Karpas-422 (cell line): ENCODE data around the gene KSR2. TPM values are rescaled to one million over a fixed set of nuclear protein-coding genes. Genes with fewer than 3 reads are reported as not detected.

Source experiments
- DNase-seq: peaks from one replicate; pipeline ENCODE4 v3.0.0-alpha.2; 2015
- H2AFZ ChIP-seq: fragments of 200-600 bp; sonication (generic); 2 replicates; pipeline ENCODE4 v1.6.1; 2014; ENCODE audit warnings: antibody characterized with exemption, low read length, mixed read lengths
- H3K27ac ChIP-seq: fragments of 200-600 bp; sonication (generic); 2 replicates; pipeline ENCODE4 v1.5.1; 2014; ENCODE audit warnings: mild to moderate bottlenecking, low read length, moderate library complexity
- H3K27me3 ChIP-seq: fragments of 200-600 bp; sonication (generic); 2 replicates; pipeline ENCODE4 v1.6.1; 2014; ENCODE audit warnings: low read length, mixed read lengths
- H3K36me3 ChIP-seq: fragments of 200-600 bp; sonication (generic); 2 replicates; pipeline ENCODE4 v1.6.1; 2014; ENCODE audit warnings: low read length, mixed read lengths; ENCODE audit not compliant: insufficient read depth
- H3K4me1 ChIP-seq: fragments of 200-600 bp; sonication (generic); 2 replicates; pipeline ENCODE4 v1.6.1; 2014; ENCODE audit warnings: mild to moderate bottlenecking, low read length, mixed read lengths
- H3K4me2 ChIP-seq: fragments of 200-600 bp; sonication (generic); 2 replicates; pipeline ENCODE4 v1.6.1; 2014; ENCODE audit warnings: low read length, low read depth, mild to moderate bottlenecking; ENCODE audit not compliant: poor library complexity, severe bottlenecking
- H3K4me3 ChIP-seq: fragments of 200-600 bp; sonication (generic); 2 replicates; pipeline ENCODE4 v1.5.1; 2014; ENCODE audit warnings: mild to moderate bottlenecking, antibody characterized with exemption, low read length, mixed read lengths
- H3K79me2 ChIP-seq: fragments of 200-600 bp; sonication (generic); 2 replicates; pipeline ENCODE4 v1.6.1; 2014; ENCODE audit warnings: mild to moderate bottlenecking, low read length, mixed read lengths
- H3K9ac ChIP-seq: fragments of 200-600 bp; sonication (generic); 2 replicates; pipeline ENCODE4 v1.6.0; 2014; ENCODE audit warnings: low read length
- H3K9me2 ChIP-seq: fragments of 200-600 bp; sonication (generic), shearing (Covaris generic); replicated peaks from 2 replicates; pipeline ENCODE4 v1.6.0; 2014; ENCODE audit warnings: mild to moderate bottlenecking, low read length, moderate library complexity; ENCODE audit not compliant: insufficient read depth
- H3K9me3 ChIP-seq: fragments of 300-700, 200-600 bp; sonication (generic); 2 replicates; pipeline ENCODE4 v1.6.1; 2014; ENCODE audit warnings: low read length, mixed read lengths
- H4K20me1 ChIP-seq: fragments of 200-600 bp; sonication (generic); 2 replicates; pipeline ENCODE4 v1.6.1; 2014; ENCODE audit warnings: mild to moderate bottlenecking, antibody characterized with exemption, low read length, low read depth; ENCODE audit not compliant: insufficient read depth
- total RNA-seq: library from RNA; depleted of rRNA; stranded (reverse); fragments of >200 nt; shearing (Covaris generic); gene quantifications from 2 replicates; pipeline ENCODE4 v1.2.3, GENCODE V29; 2014; ENCODE audit warnings: low replicate concordance

KSR2 gene
- total RNA-seq, 1 experiment from 2014 or later: 0.04 TPM

DNA sequence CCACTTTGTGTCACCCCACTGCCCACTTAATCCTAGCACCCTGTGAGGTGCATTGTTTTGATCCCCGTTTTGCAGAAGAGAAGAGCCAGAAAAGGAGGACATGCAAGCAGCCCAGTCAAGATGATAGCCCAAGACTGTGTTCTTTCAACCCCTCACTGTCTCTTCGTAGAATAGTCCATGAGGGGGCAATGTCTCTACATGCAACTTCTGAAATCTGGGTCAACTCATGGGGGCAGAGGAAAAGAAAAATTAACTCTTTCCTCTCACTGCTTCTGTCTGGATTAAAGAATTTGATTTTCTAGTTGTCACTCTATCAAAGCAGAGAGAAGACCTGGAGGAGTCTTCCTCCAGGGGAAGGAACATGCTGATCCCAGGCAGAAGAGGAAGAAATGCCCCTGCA is 377.8 kb downstream of the KSR2 start:
- no peak overlapping the region for H2AFZ ChIP-seq
- H3K4me2 ChIP-seq: no peak overlapping the region
- no peaks in the 10 kb centered on the region for H3K27me3 ChIP-seq
- no peak for DNase-seq
- H3K27ac ChIP-seq: no peak overlapping the region
- no peaks in the 10 kb centered on the region for H3K79me2 ChIP-seq
- no peak overlapping the region for H3K4me3 ChIP-seq
- no peaks in the 10 kb centered on the region for H4K20me1 ChIP-seq
- no peaks in the 10 kb centered on the region for H3K9me3 ChIP-seq
- H3K9ac ChIP-seq: no peak overlapping the region
- no peaks in the 10 kb centered on the region for H3K9me2 ChIP-seq
- no peaks in the 10 kb centered on the region for H3K36me3 ChIP-seq
- H3K4me1 ChIP-seq: no peaks in the 10 kb centered on the region

- DNase-seq: no peak
- H3K9me3 ChIP-seq: no peaks in the 10 kb centered on the region
- no peaks in the 10 kb centered on the region for H3K79me2 ChIP-seq
- no peak overlapping the region for H3K4me3 ChIP-seq
- H3K4me1 ChIP-seq: no peaks in the 10 kb centered on the region
- H3K27me3 ChIP-seq: no peaks in the 10 kb centered on the region
- no peaks in the 10 kb centered on the region for H3K36me3 ChIP-seq
- no peaks in the 10 kb centered on the region for H3K9me2 ChIP-seq
- H3K9ac ChIP-seq: no peak overlapping the region
- no peak overlapping the region for H3K4me2 ChIP-seq
- H3K27ac ChIP-seq: no peak overlapping the region
- H2AFZ ChIP-seq: no peak overlapping the region
- H4K20me1 ChIP-seq: no peaks in the 10 kb centered on the region
Observed at GRCh38 chr12:117590386-117590785, 378.4 kb downstream of the KSR2 start.

GRCh38 chr12:117589021-117589420 is 379.8 kb downstream of the KSR2 start:
- no peaks in the 10 kb centered on the region for H3K79me2 ChIP-seq
- no peaks in the 10 kb centered on the region for H3K9me3 ChIP-seq
- DNase-seq: no peak
- H3K27me3 ChIP-seq: no peaks in the 10 kb centered on the region
- H3K4me1 ChIP-seq: no peaks in the 10 kb centered on the region
- H3K9ac ChIP-seq: no peak overlapping the region
- H2AFZ ChIP-seq: no peak overlapping the region
- H3K4me2 ChIP-seq: no peak overlapping the region
- no peak overlapping the region for H3K27ac ChIP-seq
- H3K36me3 ChIP-seq: no peaks in the 10 kb centered on the region
- H4K20me1 ChIP-seq: no peaks in the 10 kb centered on the region
- no peaks in the 10 kb centered on the region for H3K9me2 ChIP-seq
- no peak overlapping the region for H3K4me3 ChIP-seq

- no peak overlapping the region for H3K27ac ChIP-seq
- H3K4me1 ChIP-seq: no peaks in the 10 kb centered on the region
- no peaks in the 10 kb centered on the region for H3K9me3 ChIP-seq
- H3K36me3 ChIP-seq: no peaks in the 10 kb centered on the region
- no peak overlapping the region for H3K9ac ChIP-seq
- H3K27me3 ChIP-seq: no peaks in the 10 kb centered on the region
- no peaks in the 10 kb centered on the region for H3K9me2 ChIP-seq
- H3K4me3 ChIP-seq: no peak overlapping the region
- no peak overlapping the region for H2AFZ ChIP-seq
- H3K4me2 ChIP-seq: no peak overlapping the region
- no peaks in the 10 kb centered on the region for H3K79me2 ChIP-seq
- peak; percentile 81 for DNase-seq
- no peaks in the 10 kb centered on the region for H4K20me1 ChIP-seq
Observed at GRCh38 chr12:117587631-117588287, 381.0 kb downstream of the KSR2 start.

DNA sequence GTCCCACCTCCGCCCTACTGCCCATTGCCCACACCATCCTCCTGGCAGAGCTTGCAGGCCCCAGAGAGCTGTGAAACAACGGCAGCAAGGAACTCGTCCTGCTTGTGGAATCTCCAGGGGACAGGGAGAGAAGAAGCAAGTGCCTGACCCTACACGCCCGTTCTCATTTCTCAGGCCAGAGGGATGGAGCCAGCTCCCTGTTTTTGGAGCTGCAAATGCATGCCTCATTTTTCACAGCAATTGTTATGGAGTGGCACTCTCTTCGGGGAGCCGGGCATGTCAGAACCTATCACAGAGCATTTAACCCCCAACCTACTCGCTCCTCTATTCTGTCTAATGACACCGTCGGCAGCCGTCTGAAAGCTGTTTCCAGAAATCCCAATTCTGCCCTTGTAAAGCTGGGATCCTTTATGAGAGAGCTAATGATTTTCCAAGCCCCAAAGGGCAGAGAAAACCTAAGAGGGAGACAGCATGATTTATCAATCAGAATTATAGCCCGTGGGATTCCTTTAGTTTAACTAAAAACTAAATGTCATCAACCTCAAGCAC is 385.0 kb downstream of the KSR2 start:
- H3K9ac ChIP-seq: no peak overlapping the region
- no peak overlapping the region for H2AFZ ChIP-seq
- no peaks in the 10 kb centered on the region for H3K9me3 ChIP-seq
- no peak overlapping the region for H3K27ac ChIP-seq
- H3K27me3 ChIP-seq: no peaks in the 10 kb centered on the region
- no peaks in the 10 kb centered on the region for H3K36me3 ChIP-seq
- no peak for DNase-seq
- H3K4me2 ChIP-seq: no peak overlapping the region
- H3K79me2 ChIP-seq: no peaks in the 10 kb centered on the region
- H3K9me2 ChIP-seq: no peaks in the 10 kb centered on the region
- no peaks in the 10 kb centered on the region for H4K20me1 ChIP-seq
- H3K4me3 ChIP-seq: no peak overlapping the region
- no peaks in the 10 kb centered on the region for H3K4me1 ChIP-seq

- Histone ChIP-seq H3K9ac (no peak overlapping the region), H3K4me1 (no peaks in the 10 kb centered on the region), H3K27me3 (no peaks in the 10 kb centered on the region), H3K36me3 (no peaks in the 10 kb centered on the region), H2AFZ (no peak overlapping the region), H3K79me2 (no peaks in the 10 kb centered on the region), H4K20me1 (no peaks in the 10 kb centered on the region), H3K4me3 (no peak overlapping the region), H3K9me2 (no peaks in the 10 kb centered on the region), H3K4me2 (no peak overlapping the region), H3K27ac (no peak overlapping the region), H3K9me3 (no peaks in the 10 kb centered on the region)
- DNase-seq: no peak
Observed at GRCh38 chr12:117583092-117583491, 385.7 kb downstream of the KSR2 start.

GRCh38 chr12:117582135-117582784 is 386.5 kb downstream of the KSR2 start:
- H3K9me3 ChIP-seq: no peaks in the 10 kb centered on the region
- no peaks in the 10 kb centered on the region for H3K9me2 ChIP-seq
- H4K20me1 ChIP-seq: no peaks in the 10 kb centered on the region
- no peaks in the 10 kb centered on the region for H3K79me2 ChIP-seq
- H3K27ac ChIP-seq: no peak overlapping the region
- H3K27me3 ChIP-seq: no peaks in the 10 kb centered on the region
- no peak overlapping the region for H2AFZ ChIP-seq
- DNase-seq: no peak
- no peak overlapping the region for H3K4me2 ChIP-seq
- no peaks in the 10 kb centered on the region for H3K36me3 ChIP-seq
- no peaks in the 10 kb centered on the region for H3K4me1 ChIP-seq
- H3K9ac ChIP-seq: no peak overlapping the region
- H3K4me3 ChIP-seq: no peak overlapping the region

- Histone ChIP-seq H3K9ac (no peak overlapping the region), H3K4me1 (no peaks in the 10 kb centered on the region), H3K27ac (no peak overlapping the region), H2AFZ (no peak overlapping the region), H3K4me2 (no peak overlapping the region), H3K27me3 (no peaks in the 10 kb centered on the region), H4K20me1 (no peaks in the 10 kb centered on the region), H3K79me2 (no peaks in the 10 kb centered on the region), H3K9me3 (no peaks in the 10 kb centered on the region), H3K4me3 (no peak overlapping the region), H3K9me2 (no peaks in the 10 kb centered on the region), H3K36me3 (no peaks in the 10 kb centered on the region)
- DNase-seq: peak; percentile 93
Observed at GRCh38 chr12:117580718-117581062, 388.1 kb downstream of the KSR2 start.
